ENCODE measurements around the gene TMEM244.

DNA sequence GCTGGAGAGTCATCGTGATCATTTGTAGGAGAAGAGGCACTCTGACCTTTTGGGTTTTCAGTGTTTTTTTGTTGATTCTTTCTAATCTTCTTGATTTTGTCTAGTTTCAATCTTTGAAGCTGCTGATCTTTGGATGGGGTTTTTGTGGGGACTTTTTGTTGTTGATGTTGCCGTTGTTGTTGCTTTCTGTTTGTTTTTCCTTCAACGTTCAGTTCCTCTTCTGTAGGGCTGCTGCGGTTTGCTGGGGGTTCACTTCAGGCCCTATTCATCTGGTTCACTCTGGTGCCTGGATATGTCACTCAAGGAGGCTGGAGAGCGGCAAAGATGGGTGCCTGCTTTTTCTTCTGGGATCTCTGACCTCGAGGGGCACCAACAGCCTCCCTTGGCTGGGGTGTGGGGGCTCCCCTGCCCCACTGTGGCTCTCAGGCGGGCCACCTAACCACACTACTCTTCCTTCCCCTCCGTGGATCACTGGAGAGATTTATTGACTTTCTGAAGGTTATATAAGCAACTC, 21.5 kb upstream of the TMEM244 start:
- TF ChIP-seq, protein P1, sequence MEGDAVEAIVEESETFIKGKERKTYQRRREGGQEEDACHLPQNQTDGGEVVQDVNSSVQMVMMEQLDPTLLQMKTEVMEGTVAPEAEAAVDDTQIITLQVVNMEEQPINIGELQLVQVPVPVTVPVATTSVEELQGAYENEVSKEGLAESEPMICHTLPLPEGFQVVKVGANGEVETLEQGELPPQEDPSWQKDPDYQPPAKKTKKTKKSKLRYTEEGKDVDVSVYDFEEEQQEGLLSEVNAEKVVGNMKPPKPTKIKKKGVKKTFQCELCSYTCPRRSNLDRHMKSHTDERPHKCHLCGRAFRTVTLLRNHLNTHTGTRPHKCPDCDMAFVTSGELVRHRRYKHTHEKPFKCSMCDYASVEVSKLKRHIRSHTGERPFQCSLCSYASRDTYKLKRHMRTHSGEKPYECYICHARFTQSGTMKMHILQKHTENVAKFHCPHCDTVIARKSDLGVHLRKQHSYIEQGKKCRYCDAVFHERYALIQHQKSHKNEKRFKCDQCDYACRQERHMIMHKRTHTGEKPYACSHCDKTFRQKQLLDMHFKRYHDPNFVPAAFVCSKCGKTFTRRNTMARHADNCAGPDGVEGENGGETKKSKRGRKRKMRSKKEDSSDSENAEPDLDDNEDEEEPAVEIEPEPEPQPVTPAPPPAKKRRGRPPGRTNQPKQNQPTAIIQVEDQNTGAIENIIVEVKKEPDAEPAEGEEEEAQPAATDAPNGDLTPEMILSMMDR (IDR thresholded peaks at IDR 0.05): no peak
- no peak for TF ChIP-seq POLR2A (IDR thresholded peaks at IDR 0.05)

All from breast epithelium (tissue), 3 donors.